Bronchial epithelial cell (primary cell): Measurements from ENCODE around the gene ZNF81. TPM values are rescaled to one million over a fixed set of nuclear protein-coding genes. Genes with fewer than 3 reads are reported as not detected.
A peak's percentile ranks its signal among the peaks of the same experiment; 100 is the strongest.

ENCODE experiments used
- DNase-seq: peaks from one replicate; pipeline ENCODE4 v3.0.0-alpha.2; 2010; ENCODE audit warnings: low read depth
- FAIRE-seq: peaks from 2 replicates; lab custom pipeline; 2011; peaks lifted over from hg19 to GRCh38; lab: Jason Lieb, UNC
- H3K27me3 ChIP-seq: 2 replicates; pipeline ENCODE4 v1.5.1; 2011; ENCODE audit warnings: low read length; ENCODE audit not compliant: control insufficient read depth, insufficient read depth
- H3K36me3 ChIP-seq: 2 replicates; pipeline ENCODE4 v1.5.1; 2011; ENCODE audit warnings: low read length; ENCODE audit not compliant: control insufficient read depth, insufficient read depth
- H3K4me3 ChIP-seq: 2 replicates; pipeline ENCODE4 v1.5.1; 2011; ENCODE audit warnings: mild to moderate bottlenecking, low read depth, low read length, control low read depth
- CTCF ChIP-seq: IDR thresholded peaks from 2 replicates; pipeline ENCODE4 v1.5.1; 2011; ENCODE audit warnings: mild to moderate bottlenecking, moderate library complexity, low read length, control low read depth, inconsistent platforms; ENCODE audit not compliant: insufficient read depth, severe bottlenecking
- total RNA-seq: library from RNA; depleted of rRNA; stranded (reverse); fragments of >200 nt; gene quantifications from 2 replicates; pipeline ENCODE4 v1.2.1, GENCODE V29; 2014

The ZNF81 gene
- total RNA-seq, 1 donor from 2014 or later = 2.4 TPM

GRCh38 chrX:47815901-47816845 is 20.5 kb upstream of the ZNF81 start:
- TF ChIP-seq CTCF = no peak
- Histone ChIP-seq H3K27me3 (no peaks in the 10 kb centered on the region), H3K36me3 (no peaks in the 10 kb centered on the region), H3K4me3 (no peak overlapping the region)
- FAIRE-seq (no peak), DNase-seq (peak; percentile 54)

GRCh38 chrX:47817421-47817820 is 19.3 kb upstream of the ZNF81 start:
- FAIRE-seq = no peak
- Histone ChIP-seq H3K27me3 (no peaks in the 10 kb centered on the region), H3K36me3 (no peaks in the 10 kb centered on the region), H3K4me3 (no peak overlapping the region)
- no peak for TF ChIP-seq CTCF
- DNase-seq = no peak

GRCh38 chrX:47817897-47818296 is 18.8 kb upstream of the ZNF81 start:
- no peak for FAIRE-seq
- no peak overlapping the region for H3K4me3 ChIP-seq
- no peaks in the 10 kb centered on the region for H3K36me3 ChIP-seq
- no peak for DNase-seq
- no peaks in the 10 kb centered on the region for H3K27me3 ChIP-seq
- no peak for TF ChIP-seq CTCF

GRCh38 chrX:47828984-47829383 is 7.7 kb upstream of the ZNF81 start:
- no peak for TF ChIP-seq CTCF
- DNase-seq = no peak
- FAIRE-seq = no peak
- Histone ChIP-seq H3K4me3 (no peak overlapping the region), H3K36me3 (no peaks in the 10 kb centered on the region), H3K27me3 (no peaks in the 10 kb centered on the region)

- no peak overlapping the region for H3K4me3 ChIP-seq
- DNase-seq (peak; percentile 20), FAIRE-seq (no peak)
- H3K27me3 ChIP-seq = no peaks in the 10 kb centered on the region
- no peaks in the 10 kb centered on the region for H3K36me3 ChIP-seq
- TF ChIP-seq CTCF = peak; percentile 63
Observed at GRCh38 chrX:47831788-47832187, 4.9 kb upstream of the ZNF81 start.
